ENCODE data around the gene TFB2M.

GRCh38 chr1:246519514-246519913, 46.5 kb downstream of the TFB2M start:
- TF ChIP-seq POLR2AphosphoS5 (IDR thresholded peaks at IDR 0.05): no peak
- no peak for TF ChIP-seq CTCF (IDR thresholded peaks at IDR 0.05)
- TF ChIP-seq EP300 (IDR thresholded peaks at IDR 0.05): no peak
- no peak for TF ChIP-seq POLR2A (IDR thresholded peaks at IDR 0.05)

Measured in stomach (tissue), 4 donors.